ENCODE data around the gene OR5W2. TPM values are rescaled to one million over a fixed set of nuclear protein-coding genes. Genes with fewer than 3 reads are reported as not detected.

Gene OR5W2
- total and polyA plus RNA-seq, 2 experiments from 2014 or later = not detected

DNA sequence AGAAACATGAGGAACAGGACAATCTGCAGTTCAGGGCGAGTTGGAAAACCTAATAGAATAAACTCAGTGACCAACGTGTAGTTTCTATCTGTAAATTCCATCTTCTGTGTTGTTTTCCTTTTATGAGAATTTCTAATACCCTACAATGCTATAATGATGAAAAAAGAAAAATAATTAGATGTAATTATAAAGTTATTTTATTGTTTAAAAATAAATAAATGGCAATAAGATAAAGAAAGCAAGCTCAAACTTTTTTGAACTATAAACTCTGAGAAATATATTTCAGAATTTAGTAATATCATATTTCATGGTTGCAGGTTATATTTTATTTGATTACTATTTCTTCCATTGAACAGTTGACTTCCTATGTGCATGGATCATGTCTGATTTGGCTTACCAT, 21.9 kb upstream of the OR5W2 start, which contains the start of gene OR5I1 (continued):
- TF ChIP-seq, protein P1, sequence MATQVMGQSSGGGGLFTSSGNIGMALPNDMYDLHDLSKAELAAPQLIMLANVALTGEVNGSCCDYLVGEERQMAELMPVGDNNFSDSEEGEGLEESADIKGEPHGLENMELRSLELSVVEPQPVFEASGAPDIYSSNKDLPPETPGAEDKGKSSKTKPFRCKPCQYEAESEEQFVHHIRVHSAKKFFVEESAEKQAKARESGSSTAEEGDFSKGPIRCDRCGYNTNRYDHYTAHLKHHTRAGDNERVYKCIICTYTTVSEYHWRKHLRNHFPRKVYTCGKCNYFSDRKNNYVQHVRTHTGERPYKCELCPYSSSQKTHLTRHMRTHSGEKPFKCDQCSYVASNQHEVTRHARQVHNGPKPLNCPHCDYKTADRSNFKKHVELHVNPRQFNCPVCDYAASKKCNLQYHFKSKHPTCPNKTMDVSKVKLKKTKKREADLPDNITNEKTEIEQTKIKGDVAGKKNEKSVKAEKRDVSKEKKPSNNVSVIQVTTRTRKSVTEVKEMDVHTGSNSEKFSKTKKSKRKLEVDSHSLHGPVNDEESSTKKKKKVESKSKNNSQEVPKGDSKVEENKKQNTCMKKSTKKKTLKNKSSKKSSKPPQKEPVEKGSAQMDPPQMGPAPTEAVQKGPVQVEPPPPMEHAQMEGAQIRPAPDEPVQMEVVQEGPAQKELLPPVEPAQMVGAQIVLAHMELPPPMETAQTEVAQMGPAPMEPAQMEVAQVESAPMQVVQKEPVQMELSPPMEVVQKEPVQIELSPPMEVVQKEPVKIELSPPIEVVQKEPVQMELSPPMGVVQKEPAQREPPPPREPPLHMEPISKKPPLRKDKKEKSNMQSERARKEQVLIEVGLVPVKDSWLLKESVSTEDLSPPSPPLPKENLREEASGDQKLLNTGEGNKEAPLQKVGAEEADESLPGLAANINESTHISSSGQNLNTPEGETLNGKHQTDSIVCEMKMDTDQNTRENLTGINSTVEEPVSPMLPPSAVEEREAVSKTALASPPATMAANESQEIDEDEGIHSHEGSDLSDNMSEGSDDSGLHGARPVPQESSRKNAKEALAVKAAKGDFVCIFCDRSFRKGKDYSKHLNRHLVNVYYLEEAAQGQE (IDR thresholded peaks at IDR 0.05; ENCODE audit: unreplicated experiment) = no peak
- TF ChIP-seq STAT1 (IDR thresholded peaks at IDR 0.05; ENCODE audit: unreplicated experiment) (no peak), JUNB (IDR thresholded peaks at IDR 0.05; ENCODE audit: unreplicated experiment) (no peak), ZNF114 (CRISPR knock-in tag; IDR thresholded peaks at IDR 0.05) (no peak)
- TF ChIP-seq, protein P2, sequence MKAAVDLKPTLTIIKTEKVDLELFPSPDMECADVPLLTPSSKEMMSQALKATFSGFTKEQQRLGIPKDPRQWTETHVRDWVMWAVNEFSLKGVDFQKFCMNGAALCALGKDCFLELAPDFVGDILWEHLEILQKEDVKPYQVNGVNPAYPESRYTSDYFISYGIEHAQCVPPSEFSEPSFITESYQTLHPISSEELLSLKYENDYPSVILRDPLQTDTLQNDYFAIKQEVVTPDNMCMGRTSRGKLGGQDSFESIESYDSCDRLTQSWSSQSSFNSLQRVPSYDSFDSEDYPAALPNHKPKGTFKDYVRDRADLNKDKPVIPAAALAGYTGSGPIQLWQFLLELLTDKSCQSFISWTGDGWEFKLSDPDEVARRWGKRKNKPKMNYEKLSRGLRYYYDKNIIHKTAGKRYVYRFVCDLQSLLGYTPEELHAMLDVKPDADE (IDR thresholded peaks at IDR 0.05) = no peak

DNA sequence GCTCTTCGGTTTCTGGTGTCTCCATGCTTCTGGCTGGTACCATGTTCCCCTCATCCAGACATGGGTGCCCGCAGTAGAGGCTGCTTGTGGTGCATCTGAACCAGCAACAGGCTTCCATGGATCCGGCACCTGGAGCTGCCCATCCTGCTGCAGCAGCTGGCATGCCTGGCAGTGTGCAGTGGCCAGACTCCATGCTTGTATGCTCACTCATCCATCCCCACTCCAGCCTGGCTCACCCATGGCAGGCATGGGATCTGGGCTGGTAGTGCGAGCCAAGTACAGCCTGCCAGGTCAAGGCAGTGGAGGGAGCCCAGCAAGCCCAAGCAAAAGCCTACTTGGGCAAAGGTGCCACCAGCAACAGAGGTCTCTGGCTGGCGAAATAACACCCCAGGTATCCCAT, 6.2 kb upstream of the OR5W2 start:
- Histone ChIP-seq H3K9me2 (ENCODE audit: insufficient read depth) (no peaks in the 10 kb centered on the region; the same call in 1 of the 2 replicates), H3F3A (replicated peaks; ENCODE audit: low read depth) (no peaks in the 10 kb centered on the region), H3K27me3 (ENCODE audit: insufficient read depth) (no peaks in the 10 kb centered on the region), H3K79me2 (replicated peaks; ENCODE audit: insufficient read depth) (no peaks in the 10 kb centered on the region), H2AFZ (no peak overlapping the region), H3K4me3 (no peak overlapping the region), H3K27ac (ENCODE audit: low read depth) (no peak overlapping the region), H3K36me3 (ENCODE audit: insufficient read depth) (no peaks in the 10 kb centered on the region), H4K20me1 (replicated peaks; ENCODE audit: insufficient read depth) (no peaks in the 10 kb centered on the region), H3K4me2 (no peak overlapping the region), H3K4me1 (ENCODE audit: insufficient read depth) (no peaks in the 10 kb centered on the region)
- TF ChIP-seq EZH2phosphoT487 (IDR thresholded peaks at IDR 0.05; ENCODE audit: unreplicated experiment) = no peak
- TF ChIP-seq ZNF114 (CRISPR knock-in tag; IDR thresholded peaks at IDR 0.05) = no peak
- Mint-ChIP-seq H3K9me3 (peaks cover 88% of the 10 kb centered on the region), H3K27me3 (ENCODE audit: insufficient read depth, low read depth, poor library complexity) (peaks cover 2% of the 10 kb centered on the region), H3K4me1 (no peaks in the 10 kb centered on the region), H3K4me3 (no peak overlapping the region), H3K36me3 (ENCODE audit: low read depth) (peaks cover 27% of the 10 kb centered on the region), H3K27ac (no peak overlapping the region)
- ATAC-seq (no peak), DNase-seq (ENCODE audit: low spot score) (no peak)

DNA sequence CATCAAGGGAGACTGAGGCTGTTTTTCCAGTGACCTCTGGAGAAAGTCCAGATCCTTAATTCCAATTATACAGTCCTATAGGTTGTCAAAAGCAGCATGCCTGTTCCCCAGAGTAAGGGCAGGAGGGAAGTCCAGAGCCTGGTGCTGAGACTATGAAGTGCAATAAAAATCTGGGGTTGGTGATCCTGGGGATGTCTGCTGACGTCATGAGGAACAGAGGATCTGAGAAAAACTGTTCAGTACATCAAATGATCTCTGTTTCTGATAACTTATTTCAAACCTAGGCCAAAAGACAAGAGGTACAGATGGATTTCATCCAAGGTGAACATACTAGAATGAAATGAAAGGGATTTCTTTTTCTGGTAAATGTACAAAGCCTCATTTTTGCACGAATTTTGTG, 12.1 kb downstream of the OR5W2 start:
- no peak for ATAC-seq
- no peak overlapping the region for H2AFZ ChIP-seq
- no peak overlapping the region for H3K27ac ChIP-seq (ENCODE audit: low read depth)
- DNase-seq (ENCODE audit: low spot score) = no peak
- H3K36me3 ChIP-seq (ENCODE audit: insufficient read depth) = no peaks in the 10 kb centered on the region
- Mint-ChIP-seq H3K27ac (no peak overlapping the region), H3K9me3 (peaks cover 68% of the 10 kb centered on the region), H3K27me3 (ENCODE audit: insufficient read depth, low read depth, poor library complexity) (no peaks in the 10 kb centered on the region), H3K36me3 (ENCODE audit: low read depth) (peaks cover 3% of the 10 kb centered on the region; the same call in 1 of the 3 replicates), H3K4me1 (no peaks in the 10 kb centered on the region), H3K4me3 (no peak overlapping the region)
- no peaks in the 10 kb centered on the region for H3K79me2 ChIP-seq (replicated peaks; ENCODE audit: insufficient read depth)
- no peak overlapping the region for H3K4me2 ChIP-seq
- no peaks in the 10 kb centered on the region for H4K20me1 ChIP-seq (replicated peaks; ENCODE audit: insufficient read depth)
- H3K4me3 ChIP-seq = no peak overlapping the region
- H3K4me1 ChIP-seq (ENCODE audit: insufficient read depth) = no peaks in the 10 kb centered on the region
- H3K9me2 ChIP-seq (ENCODE audit: insufficient read depth) = no peaks in the 10 kb centered on the region
- H3F3A ChIP-seq (replicated peaks; ENCODE audit: low read depth) = no peaks in the 10 kb centered on the region
- no peaks in the 10 kb centered on the region for H3K27me3 ChIP-seq (ENCODE audit: insufficient read depth)
- TF ChIP-seq, protein P3, sequence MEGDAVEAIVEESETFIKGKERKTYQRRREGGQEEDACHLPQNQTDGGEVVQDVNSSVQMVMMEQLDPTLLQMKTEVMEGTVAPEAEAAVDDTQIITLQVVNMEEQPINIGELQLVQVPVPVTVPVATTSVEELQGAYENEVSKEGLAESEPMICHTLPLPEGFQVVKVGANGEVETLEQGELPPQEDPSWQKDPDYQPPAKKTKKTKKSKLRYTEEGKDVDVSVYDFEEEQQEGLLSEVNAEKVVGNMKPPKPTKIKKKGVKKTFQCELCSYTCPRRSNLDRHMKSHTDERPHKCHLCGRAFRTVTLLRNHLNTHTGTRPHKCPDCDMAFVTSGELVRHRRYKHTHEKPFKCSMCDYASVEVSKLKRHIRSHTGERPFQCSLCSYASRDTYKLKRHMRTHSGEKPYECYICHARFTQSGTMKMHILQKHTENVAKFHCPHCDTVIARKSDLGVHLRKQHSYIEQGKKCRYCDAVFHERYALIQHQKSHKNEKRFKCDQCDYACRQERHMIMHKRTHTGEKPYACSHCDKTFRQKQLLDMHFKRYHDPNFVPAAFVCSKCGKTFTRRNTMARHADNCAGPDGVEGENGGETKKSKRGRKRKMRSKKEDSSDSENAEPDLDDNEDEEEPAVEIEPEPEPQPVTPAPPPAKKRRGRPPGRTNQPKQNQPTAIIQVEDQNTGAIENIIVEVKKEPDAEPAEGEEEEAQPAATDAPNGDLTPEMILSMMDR (conservative IDR thresholded peaks at IDR 0.05; ENCODE audit: low read depth in 2 of 2) = no peak
- TF ChIP-seq ZNF331 (CRISPR knock-in tag; IDR thresholded peaks at IDR 0.05; ENCODE audit: low read depth) (no peak), CREB1 (CRISPR knock-in tag; IDR thresholded peaks at IDR 0.05; ENCODE audit: low read depth) (no peak)
- TF ChIP-seq, protein P2 (IDR thresholded peaks at IDR 0.05) = no peak

Measured in GM23338 (cell line).